Thyroid gland (tissue), 4 donors: ENCODE data around the gene FMN1. TPM values are rescaled to one million over a fixed set of nuclear protein-coding genes. Genes with fewer than 3 reads are reported as not detected.

ENCODE experiments used
- DNase-seq, 2 donors: peaks; one replicate each; pipeline ENCODE4 v3.0.0-alpha.2; 2019
- H3K27ac ChIP-seq, 3 donors: fragments of 200-600 bp; sonication (generic); 1 replicate in 2 of 3; 2 replicates in 1 of 3; pipeline ENCODE4 v1.5.1; 2016 to 2019; ENCODE audit warnings: mild to moderate bottlenecking in 1 of 3, moderate library complexity in 1 of 3
- H3K27me3 ChIP-seq: fragments of 200-600 bp; sonication (generic); one replicate; pipeline ENCODE4 v1.5.1; 2019
- H3K36me3 ChIP-seq, 2 donors: fragments of 200-600 bp; sonication (generic); one replicate each; pipeline ENCODE4 v1.5.1; 2016 to 2019
- H3K4me1 ChIP-seq, 2 donors: fragments of 200-600 bp; sonication (generic); one replicate each; pipeline ENCODE4 v1.5.1; 2017 to 2019
- H3K4me3 ChIP-seq, 3 donors: fragments of 200-600 bp; sonication (generic); replicated peaks in 1 of 3; 1 replicate in 2 of 3; 2 replicates in 1 of 3; pipeline ENCODE4 v1.5.1; 2016; ENCODE audit warnings: mild to moderate bottlenecking in 1 of 3
- H3K9me3 ChIP-seq: fragments of 200-600 bp; sonication (generic); one replicate; pipeline ENCODE4 v1.5.1; 2017
- CTCF ChIP-seq, 6 experiments: fragments of 200-600 bp in 3 of 6; fragments of 450-650 bp in 3 of 6; sonication (generic) in 3 of 6; IDR thresholded peaks; one replicate each; pipeline ENCODE4 v1.5.1; 2016 to 2019; ENCODE audit warnings: antibody characterized with exemption in 6 of 6, mild to moderate bottlenecking in 2 of 6, inconsistent platforms in 1 of 6, moderate library complexity in 1 of 6
- POLR2A ChIP-seq, 2 donors: fragments of 450-650 bp; IDR thresholded peaks; one replicate each; pipeline ENCODE4 v1.6.1; 2017; ENCODE audit warnings: antibody characterized with exemption in 2 of 2, mild to moderate bottlenecking in 2 of 2, moderate library complexity in 1 of 2
- WGBS, 2 donors: methylation state at CpG; one replicate each; pipeline ENCODE4 v1.1.5; 2017; 5-methylcytosine and 5-hydroxymethylcytosine counted together
- intact Hi-C: fragments of 100-400 bp; cut with DNase I; formaldehyde crosslinking; loops from one replicate; pipeline ENCODE4 v1.15.1; 2023
- total RNA-seq, 4 donors: library from RNA; depleted of rRNA; stranded (reverse); fragments of >200 nt; gene quantifications; one replicate each; pipeline ENCODE4 v1.2.3, GENCODE V29; 2016

Gene FMN1
- total RNA-seq, 4 donors from 2014 or later, result 13.8 to 28.3 (median 22.5) TPM

GRCh38 chr15:33048255-33048654, 146.3 kb downstream of the FMN1 start:
- Histone ChIP-seq H3K36me3 (no peaks in the 10 kb centered on the region), H3K27ac (no peak overlapping the region), H3K4me3 (no peak overlapping the region), H3K4me1 (peaks cover 27 to 32% of the 10 kb centered on the region in 2 donors), H3K27me3 (no peaks in the 10 kb centered on the region), H3K9me3 (no peaks in the 10 kb centered on the region)
- intact Hi-C loops, result no loop called here
- DNase-seq, result no peak
- WGBS, 2 donors, result 86 to 92% methylated on average over 2 of the region's 2 CpGs
- no peak for TF ChIP-seq POLR2A (IDR thresholded peaks at IDR 0.05)
- TF ChIP-seq CTCF (IDR thresholded peaks at IDR 0.05), result no peak

- no peak for DNase-seq
- Histone ChIP-seq H3K36me3 (no peaks in the 10 kb centered on the region), H3K27me3 (no peaks in the 10 kb centered on the region), H3K4me1 (peaks cover 26 to 31% of the 10 kb centered on the region in 2 donors), H3K27ac (peak overlapping the region in 1 of 3 donors; percentile 85), H3K4me3 (no peak overlapping the region), H3K9me3 (no peaks in the 10 kb centered on the region)
- no peak for TF ChIP-seq CTCF (IDR thresholded peaks at IDR 0.05)
- no peak for TF ChIP-seq POLR2A (IDR thresholded peaks at IDR 0.05)
- intact Hi-C loops, result no loop called here
- 48 to 75% methylated on average over 2 of the region's 2 CpGs for WGBS, 2 donors
Observed at GRCh38 chr15:33047077-33047476, 147.4 kb downstream of the FMN1 start.

GRCh38 chr15:33046329-33046728, 148.2 kb downstream of the FMN1 start:
- peak overlapping the region; percentile 58 to 85 (median 68) for H3K27ac ChIP-seq
- peaks cover 18 to 24% of the 10 kb centered on the region in 2 donors for H3K4me1 ChIP-seq
- no peaks in the 10 kb centered on the region for H3K27me3 ChIP-seq
- WGBS, 2 donors, result 88 to 89% methylated on average over 2 of the region's 2 CpGs
- no peaks in the 10 kb centered on the region for H3K9me3 ChIP-seq
- no peaks in the 10 kb centered on the region for H3K36me3 ChIP-seq
- DNase-seq, result no peak
- TF ChIP-seq POLR2A (IDR thresholded peaks at IDR 0.05) (no peak), CTCF (IDR thresholded peaks at IDR 0.05) (no peak)
- intact Hi-C loops, result no loop called here
- H3K4me3 ChIP-seq, result no peak overlapping the region

GRCh38 chr15:33045066-33045810, 149.3 kb downstream of the FMN1 start:
- intact Hi-C loops, result no loop called here
- peak; percentile 82 to 87 for DNase-seq
- H3K9me3 ChIP-seq, result no peaks in the 10 kb centered on the region

More at GRCh38 chr15:33045066-33045810, 149.3 kb downstream of the FMN1 start:
- no peaks in the 10 kb centered on the region for H3K36me3 ChIP-seq
- TF ChIP-seq POLR2A (IDR thresholded peaks at IDR 0.05), result no peak
- peak in 1 of 6 experiments; percentile 17 for TF ChIP-seq CTCF (IDR thresholded peaks at IDR 0.05)
- peak overlapping the region; percentile 68 to 90 (median 85) for H3K27ac ChIP-seq
- H3K4me1 ChIP-seq, result peaks cover 15 to 19% of the 10 kb centered on the region in 2 donors
- WGBS, 2 donors, result 19 to 63% methylated on average over 3 to 8 of the region's 8 CpGs
- H3K27me3 ChIP-seq, result no peaks in the 10 kb centered on the region
- no peak overlapping the region for H3K4me3 ChIP-seq
